Activated naive CD8-positive, alpha-beta T cell treated with anti-CD3 and anti-CD28 coated beads, Interleukin-2, amount 50 U/mL, for 24 hours (primary cell): ENCODE measurements around the gene EXOC4.
"Not testable (repeated sequence)": the region's sequence is repeated elsewhere in the genome, so short reads cannot be mapped to it uniquely, and the experiment has no call there.

ENCODE experiments used
- ATAC-seq: fragments of 150-1000 bp; cut with Tn5 transposase; one replicate; pipeline ENCODE4 v1.10.0; 2021
- DNase-seq: peaks from one replicate; pipeline ENCODE4 v3.0.0; 2021
- H3K27ac Mint-ChIP-seq: one replicate; pipeline ENCODE4 v1.8.0; 2021; ENCODE audit warnings: mild to moderate bottlenecking, mixed read lengths
- H3K27me3 Mint-ChIP-seq: one replicate; pipeline ENCODE4 v1.8.0; 2021; ENCODE audit warnings: mixed read lengths
- H3K36me3 Mint-ChIP-seq: one replicate; pipeline ENCODE4 v1.8.0; 2021; ENCODE audit warnings: low read depth, mixed read lengths
- H3K4me1 Mint-ChIP-seq: one replicate; pipeline ENCODE4 v1.8.0; 2021; ENCODE audit warnings: mixed read lengths
- H3K4me3 Mint-ChIP-seq: one replicate; pipeline ENCODE4 v1.8.0; 2021; ENCODE audit warnings: mild to moderate bottlenecking, moderate library complexity, mixed read lengths
- H3K9me3 Mint-ChIP-seq: one replicate; pipeline ENCODE4 v1.8.0; 2021; ENCODE audit warnings: mixed read lengths

Gene EXOC4

GRCh38 chr7:133987582-133987981, 734.7 kb downstream of the EXOC4 start:
- no peaks in the 10 kb centered on the region for H3K9me3 Mint-ChIP-seq

GRCh38 chr7:133993547-133993946, 740.7 kb downstream of the EXOC4 start:
- Mint-ChIP-seq H3K4me1 (no peaks in the 10 kb centered on the region), H3K27ac (no peak overlapping the region), H3K27me3 (no peaks in the 10 kb centered on the region), H3K4me3 (no peak overlapping the region), H3K36me3 (peaks cover 3% of the 10 kb centered on the region), H3K9me3 (peaks cover 10% of the 10 kb centered on the region)
- ATAC-seq = no peak
- no peak for DNase-seq

More at GRCh38 chr7:133987582-133987981, 734.7 kb downstream of the EXOC4 start:
- Mint-ChIP-seq H3K36me3 (no peaks in the 10 kb centered on the region), H3K27ac (no peak overlapping the region), H3K4me1 (no peaks in the 10 kb centered on the region), H3K4me3 (no peak overlapping the region), H3K27me3 (no peaks in the 10 kb centered on the region)
- ATAC-seq (no peak), DNase-seq (no peak)

GRCh38 chr7:133994100-133994499, 741.2 kb downstream of the EXOC4 start:
- not testable (repeated sequence) for H3K27me3 Mint-ChIP-seq, H3K4me1 Mint-ChIP-seq, H3K4me3 Mint-ChIP-seq, H3K27ac Mint-ChIP-seq, ATAC-seq, DNase-seq, H3K36me3 Mint-ChIP-seq
- peaks cover 10% of the 10 kb centered on the region for H3K9me3 Mint-ChIP-seq

- Mint-ChIP-seq H3K4me1 (no peaks in the 10 kb centered on the region), H3K4me3 (no peak overlapping the region), H3K27me3 (no peaks in the 10 kb centered on the region), H3K36me3 (peaks cover 7% of the 10 kb centered on the region), H3K9me3 (peaks cover 10% of the 10 kb centered on the region), H3K27ac (no peak overlapping the region)
- DNase-seq = no peak
- no peak for ATAC-seq
These were observed 744.6 kb downstream of the EXOC4 start for GRCh38 chr7:133997463-133997862.

- Mint-ChIP-seq H3K27me3 (no peaks in the 10 kb centered on the region), H3K4me3 (no peak overlapping the region), H3K4me1 (no peaks in the 10 kb centered on the region), H3K36me3 (peaks cover 7% of the 10 kb centered on the region), H3K27ac (no peak overlapping the region), H3K9me3 (peaks cover under 1% of the 10 kb centered on the region)
- ATAC-seq = no peak
- no peak for DNase-seq
These were observed 746.3 kb downstream of the EXOC4 start for GRCh38 chr7:133999178-133999577.

- Mint-ChIP-seq H3K4me1 (no peaks in the 10 kb centered on the region), H3K27ac (no peak overlapping the region), H3K9me3 (no peaks in the 10 kb centered on the region), H3K27me3 (no peaks in the 10 kb centered on the region), H3K36me3 (peaks cover 16% of the 10 kb centered on the region), H3K4me3 (no peak overlapping the region)
- ATAC-seq = no peak
- DNase-seq = no peak
These were observed 752.1 kb downstream of the EXOC4 start for GRCh38 chr7:134004829-134005505.

- no peak for DNase-seq
- no peaks in the 10 kb centered on the region for H3K4me1 Mint-ChIP-seq
- H3K9me3 Mint-ChIP-seq = no peaks in the 10 kb centered on the region
- no peak overlapping the region for H3K27ac Mint-ChIP-seq
- H3K4me3 Mint-ChIP-seq = no peak overlapping the region
- no peaks in the 10 kb centered on the region for H3K27me3 Mint-ChIP-seq
- peaks cover 34% of the 10 kb centered on the region for H3K36me3 Mint-ChIP-seq
- ATAC-seq = no peak
These were observed 756.6 kb downstream of the EXOC4 start for GRCh38 chr7:134009314-134010110.

GRCh38 chr7:134013249-134013648, 760.4 kb downstream of the EXOC4 start:
- DNase-seq = no peak
- H3K4me1 Mint-ChIP-seq = no peaks in the 10 kb centered on the region
- peaks cover 25% of the 10 kb centered on the region for H3K36me3 Mint-ChIP-seq
- ATAC-seq = no peak
- no peaks in the 10 kb centered on the region for H3K9me3 Mint-ChIP-seq
- H3K4me3 Mint-ChIP-seq = no peak overlapping the region
- no peak overlapping the region for H3K27ac Mint-ChIP-seq
- no peaks in the 10 kb centered on the region for H3K27me3 Mint-ChIP-seq

GRCh38 chr7:134014935-134015334, 762.1 kb downstream of the EXOC4 start:
- Mint-ChIP-seq H3K27me3 (no peaks in the 10 kb centered on the region), H3K27ac (no peak overlapping the region), H3K4me3 (no peak overlapping the region), H3K36me3 (peaks cover 18% of the 10 kb centered on the region), H3K4me1 (no peaks in the 10 kb centered on the region), H3K9me3 (no peaks in the 10 kb centered on the region)
- no peak for DNase-seq
- no peak for ATAC-seq

GRCh38 chr7:134016223-134016941, 763.5 kb downstream of the EXOC4 start:
- Mint-ChIP-seq H3K27me3 (no peaks in the 10 kb centered on the region), H3K36me3 (peaks cover 8% of the 10 kb centered on the region), H3K27ac (no peak overlapping the region), H3K4me3 (no peak overlapping the region), H3K4me1 (no peaks in the 10 kb centered on the region), H3K9me3 (no peaks in the 10 kb centered on the region)
- no peak for DNase-seq
- no peak for ATAC-seq

- no peaks in the 10 kb centered on the region for H3K27me3 Mint-ChIP-seq
- no peak overlapping the region for H3K27ac Mint-ChIP-seq
- DNase-seq = no peak
- H3K4me1 Mint-ChIP-seq = no peaks in the 10 kb centered on the region
- peaks cover 4% of the 10 kb centered on the region for H3K36me3 Mint-ChIP-seq
- H3K9me3 Mint-ChIP-seq = no peaks in the 10 kb centered on the region
- H3K4me3 Mint-ChIP-seq = no peak overlapping the region
- ATAC-seq = no peak
These were observed 764.0 kb downstream of the EXOC4 start for GRCh38 chr7:134016942-134017303.

GRCh38 chr7:134018306-134018705, 765.4 kb downstream of the EXOC4 start:
- Mint-ChIP-seq H3K27ac (no peak overlapping the region), H3K4me3 (no peak overlapping the region), H3K4me1 (no peaks in the 10 kb centered on the region), H3K27me3 (no peaks in the 10 kb centered on the region), H3K9me3 (no peaks in the 10 kb centered on the region), H3K36me3 (no peaks in the 10 kb centered on the region)
- no peak for DNase-seq
- no peak for ATAC-seq

GRCh38 chr7:134019251-134019650, 766.4 kb downstream of the EXOC4 start:
- H3K4me1 Mint-ChIP-seq = no peaks in the 10 kb centered on the region
- no peak for DNase-seq
- no peaks in the 10 kb centered on the region for H3K27me3 Mint-ChIP-seq
- peaks cover 2% of the 10 kb centered on the region for H3K36me3 Mint-ChIP-seq
- no peak for ATAC-seq
- H3K9me3 Mint-ChIP-seq = no peaks in the 10 kb centered on the region
- H3K4me3 Mint-ChIP-seq = no peak overlapping the region
- no peak overlapping the region for H3K27ac Mint-ChIP-seq

GRCh38 chr7:134021836-134022235, 769.0 kb downstream of the EXOC4 start:
- Mint-ChIP-seq H3K9me3 (peaks cover 8% of the 10 kb centered on the region), H3K4me3 (no peak overlapping the region), H3K27ac (no peak overlapping the region), H3K36me3 (peaks cover 10% of the 10 kb centered on the region), H3K4me1 (no peaks in the 10 kb centered on the region), H3K27me3 (no peaks in the 10 kb centered on the region)
- ATAC-seq = no peak
- no peak for DNase-seq
